Gastrocnemius medialis (tissue), 4 donors: Measurements from ENCODE around the gene ZNF366.

Source experiments
- POLR2A ChIP-seq, 2 donors: fragments of 450-650 bp; IDR thresholded peaks; one replicate each; pipeline ENCODE4 v1.6.1; 2017; ENCODE audit warnings: antibody characterized with exemption in 2 of 2, mild to moderate bottlenecking in 2 of 2, moderate library complexity in 2 of 2
- TF ChIP-seq, protein P1 (sequence below), 5 experiments: fragments of 450-650 bp in 3 of 5; fragments of 200-600 bp in 2 of 5; sonication (generic) in 2 of 5; IDR thresholded peaks in 4 of 5; conservative IDR thresholded peaks in 1 of 5; 1 replicate in 4 of 5; 2 replicates in 1 of 5; pipeline ENCODE4 v1.5.1; 2016 to 2019; ENCODE audit warnings: antibody characterized with exemption in 5 of 5, mild to moderate bottlenecking in 3 of 5, moderate library complexity in 3 of 5

DNA sequence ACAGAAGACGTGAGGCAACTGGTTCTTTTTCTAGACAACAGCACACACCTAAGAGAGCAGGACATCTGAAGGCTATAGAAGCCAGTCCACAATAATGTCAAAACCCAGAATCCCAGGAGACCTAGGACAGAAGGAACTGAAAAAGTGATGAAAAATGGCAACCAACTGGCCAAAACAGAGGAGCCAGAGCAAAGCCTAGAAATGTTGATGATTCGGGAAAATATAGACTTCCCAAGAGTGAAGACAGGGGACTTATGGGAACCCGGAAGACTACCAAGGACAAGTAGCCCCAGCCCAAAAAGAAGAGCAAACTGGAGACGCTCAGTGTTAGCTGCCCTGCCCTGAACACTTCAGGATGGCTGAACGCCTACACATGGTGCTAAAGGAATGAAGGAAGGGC, 43.4 kb upstream of the ZNF366 start:
- TF ChIP-seq, protein P1, sequence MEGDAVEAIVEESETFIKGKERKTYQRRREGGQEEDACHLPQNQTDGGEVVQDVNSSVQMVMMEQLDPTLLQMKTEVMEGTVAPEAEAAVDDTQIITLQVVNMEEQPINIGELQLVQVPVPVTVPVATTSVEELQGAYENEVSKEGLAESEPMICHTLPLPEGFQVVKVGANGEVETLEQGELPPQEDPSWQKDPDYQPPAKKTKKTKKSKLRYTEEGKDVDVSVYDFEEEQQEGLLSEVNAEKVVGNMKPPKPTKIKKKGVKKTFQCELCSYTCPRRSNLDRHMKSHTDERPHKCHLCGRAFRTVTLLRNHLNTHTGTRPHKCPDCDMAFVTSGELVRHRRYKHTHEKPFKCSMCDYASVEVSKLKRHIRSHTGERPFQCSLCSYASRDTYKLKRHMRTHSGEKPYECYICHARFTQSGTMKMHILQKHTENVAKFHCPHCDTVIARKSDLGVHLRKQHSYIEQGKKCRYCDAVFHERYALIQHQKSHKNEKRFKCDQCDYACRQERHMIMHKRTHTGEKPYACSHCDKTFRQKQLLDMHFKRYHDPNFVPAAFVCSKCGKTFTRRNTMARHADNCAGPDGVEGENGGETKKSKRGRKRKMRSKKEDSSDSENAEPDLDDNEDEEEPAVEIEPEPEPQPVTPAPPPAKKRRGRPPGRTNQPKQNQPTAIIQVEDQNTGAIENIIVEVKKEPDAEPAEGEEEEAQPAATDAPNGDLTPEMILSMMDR (IDR thresholded peaks at IDR 0.05 in 4 of 5, conservative IDR thresholded peaks at IDR 0.05 in 1 of 5): no peak
- no peak for TF ChIP-seq POLR2A (IDR thresholded peaks at IDR 0.05)
